SU-DHL-6 (cell line): ENCODE results near the gene ETFA.

Experiments used
- H2AFZ ChIP-seq: fragments of 200-600 bp; sonication (generic); 2 replicates; pipeline ENCODE4 v1.6.1; 2014; ENCODE audit warnings: low read depth, mild to moderate bottlenecking, moderate library complexity, mixed read lengths, antibody characterized with exemption, low read length; ENCODE audit not compliant: severe bottlenecking
- H3F3A ChIP-seq: fragments of 200-600 bp; shearing (Covaris generic); 2 replicates; pipeline ENCODE4 v1.6.0; 2016; ENCODE audit warnings: antibody characterized with exemption, mild to moderate bottlenecking; ENCODE audit not compliant: insufficient read depth
- H3K27ac ChIP-seq: fragments of 200-600 bp; sonication (generic); 2 replicates; pipeline ENCODE4 v1.5.1; 2016; ENCODE audit warnings: low read depth, mild to moderate bottlenecking, low read length, moderate library complexity, mixed read lengths
- H3K27me3 ChIP-seq: fragments of 200-600 bp; sonication (generic), shearing (Covaris generic); 2 replicates; pipeline ENCODE4 v1.6.0; 2014; ENCODE audit warnings: mild to moderate bottlenecking, low read length
- H3K36me3 ChIP-seq: fragments of 200-600 bp; sonication (generic); 2 replicates; pipeline ENCODE4 v1.6.1; 2014; ENCODE audit warnings: mild to moderate bottlenecking, low read length, mixed read lengths
- H3K4me2 ChIP-seq: fragments of 300-600, 200-600 bp; shearing (Covaris generic), sonication (generic); 2 replicates; pipeline ENCODE4 v1.6.0; 2014; ENCODE audit warnings: low read length, low read depth, mild to moderate bottlenecking; ENCODE audit not compliant: poor library complexity, severe bottlenecking
- H3K4me3 ChIP-seq: fragments of 200-600 bp; sonication (generic); 2 replicates; pipeline ENCODE4 v1.5.1; 2014; ENCODE audit warnings: antibody characterized with exemption, low read length, mild to moderate bottlenecking, mixed read lengths; ENCODE audit not compliant: insufficient read depth, poor library complexity, severe bottlenecking
- H3K79me2 ChIP-seq: fragments of 200-600 bp; sonication (generic); 2 replicates; pipeline ENCODE4 v1.6.1; 2014; ENCODE audit warnings: mild to moderate bottlenecking, low read length, moderate library complexity; ENCODE audit not compliant: insufficient read depth
- H3K9ac ChIP-seq: fragments of 200-600 bp; sonication (generic); 2 replicates; pipeline ENCODE4 v1.7.0; 2014; ENCODE audit warnings: mild to moderate bottlenecking, low read length
- H3K9me2 ChIP-seq: fragments of 200-600 bp; sonication (generic); replicated peaks from 2 replicates; pipeline ENCODE4 v1.6.1; 2014; ENCODE audit warnings: low read length; ENCODE audit not compliant: insufficient read depth
- H3K9me3 ChIP-seq: fragments of 200-600 bp; sonication (generic); 2 replicates; pipeline ENCODE4 v1.6.1; 2014; ENCODE audit warnings: low read length, mixed read lengths; ENCODE audit not compliant: insufficient read depth
- H4K20me1 ChIP-seq: fragments of 200-600 bp; sonication (generic); 2 replicates; pipeline ENCODE4 v1.6.1; 2014; ENCODE audit warnings: low read depth, mild to moderate bottlenecking, antibody characterized with exemption, low read length, moderate library complexity, mixed read lengths
- CTCF ChIP-seq: fragments of 200-600 bp; sonication (generic); IDR thresholded peaks from one replicate; pipeline ENCODE4 v1.5.1; 2017; ENCODE audit warnings: antibody characterized with exemption, mild to moderate bottlenecking, low read length, moderate library complexity; ENCODE audit not compliant: insufficient read depth, poor library complexity, severe bottlenecking
- EZH2phosphoT487 ChIP-seq: fragments of 200-600 bp; sonication (generic), shearing (Covaris generic); conservative IDR thresholded peaks from 2 replicates; pipeline ENCODE4 v1.6.1; 2018; ENCODE audit warnings: mild to moderate bottlenecking, antibody characterized with exemption, low read length, moderate library complexity, mixed read lengths

ETFA gene

GRCh38 chr15:76346669-76347481, 35.6 kb upstream of the ETFA start:
- H4K20me1 ChIP-seq = peaks cover 11% of the 10 kb centered on the region; the same call in 1 of the 2 replicates
- H3K9me2 ChIP-seq = no peaks in the 10 kb centered on the region
- H3K9ac ChIP-seq = no peak overlapping the region
- peaks cover 4% of the 10 kb centered on the region; the same call in 1 of the 2 replicates for H3K36me3 ChIP-seq
- no peak overlapping the region for H2AFZ ChIP-seq
- peaks cover 4% of the 10 kb centered on the region; the same call in 1 of the 2 replicates for H3F3A ChIP-seq
- H3K79me2 ChIP-seq = 0 out of 2 replicates have a peak, but pooled peaks cover 2% of the 10 kb centered on the region
- no peaks in the 10 kb centered on the region for H3K9me3 ChIP-seq
- H3K4me2 ChIP-seq = no peak overlapping the region
- no peak overlapping the region for H3K27ac ChIP-seq
- H3K27me3 ChIP-seq = no peaks in the 10 kb centered on the region
- TF ChIP-seq EZH2phosphoT487 (no peak), CTCF (no peak)
- no peak overlapping the region for H3K4me3 ChIP-seq

GRCh38 chr15:76345880-76346668, 34.8 kb upstream of the ETFA start:
- no peak overlapping the region for H3K4me2 ChIP-seq

GRCh38 chr15:76345583-76345879, 34.3 kb upstream of the ETFA start:
- Histone ChIP-seq H3K27ac (no peak overlapping the region), H3F3A (peaks cover 4% of the 10 kb centered on the region; the same call in 1 of the 2 replicates), H3K9me2 (no peaks in the 10 kb centered on the region), H3K4me3 (no peak overlapping the region), H2AFZ (no peak overlapping the region), H3K4me2 (no peak overlapping the region), H3K79me2 (0 out of 2 replicates have a peak, but pooled peaks cover 2% of the 10 kb centered on the region), H3K27me3 (no peaks in the 10 kb centered on the region), H4K20me1 (peaks cover 6% of the 10 kb centered on the region; the same call in 1 of the 2 replicates), H3K9ac (no peak overlapping the region), H3K36me3 (peaks cover 4% of the 10 kb centered on the region; the same call in 1 of the 2 replicates), H3K9me3 (no peaks in the 10 kb centered on the region)
- no peak for TF ChIP-seq CTCF
- no peak for TF ChIP-seq EZH2phosphoT487

More at GRCh38 chr15:76345880-76346668, 34.8 kb upstream of the ETFA start:
- Histone ChIP-seq H3K27me3 (no peaks in the 10 kb centered on the region), H3K9me2 (no peaks in the 10 kb centered on the region), H4K20me1 (peaks cover 6% of the 10 kb centered on the region; the same call in 1 of the 2 replicates), H2AFZ (no peak overlapping the region), H3K36me3 (peaks cover 4% of the 10 kb centered on the region; the same call in 1 of the 2 replicates), H3K9me3 (no peaks in the 10 kb centered on the region), H3K27ac (no peak overlapping the region), H3F3A (peaks cover 4% of the 10 kb centered on the region; the same call in 1 of the 2 replicates), H3K79me2 (0 out of 2 replicates have a peak, but pooled peaks cover 2% of the 10 kb centered on the region), H3K9ac (no peak overlapping the region), H3K4me3 (no peak overlapping the region)
- TF ChIP-seq EZH2phosphoT487 = no peak
- no peak for TF ChIP-seq CTCF
